ENCODE results near the gene ZNF503.

The ZNF503 gene

GRCh38 chr10:75396631-75397495 lies 4.7 kb downstream of the ZNF503 start:
- no peak for TF ChIP-seq ZFX (IDR thresholded peaks at IDR 0.05; ENCODE audit: borderline replicate concordance)
- TF ChIP-seq, protein P1, sequence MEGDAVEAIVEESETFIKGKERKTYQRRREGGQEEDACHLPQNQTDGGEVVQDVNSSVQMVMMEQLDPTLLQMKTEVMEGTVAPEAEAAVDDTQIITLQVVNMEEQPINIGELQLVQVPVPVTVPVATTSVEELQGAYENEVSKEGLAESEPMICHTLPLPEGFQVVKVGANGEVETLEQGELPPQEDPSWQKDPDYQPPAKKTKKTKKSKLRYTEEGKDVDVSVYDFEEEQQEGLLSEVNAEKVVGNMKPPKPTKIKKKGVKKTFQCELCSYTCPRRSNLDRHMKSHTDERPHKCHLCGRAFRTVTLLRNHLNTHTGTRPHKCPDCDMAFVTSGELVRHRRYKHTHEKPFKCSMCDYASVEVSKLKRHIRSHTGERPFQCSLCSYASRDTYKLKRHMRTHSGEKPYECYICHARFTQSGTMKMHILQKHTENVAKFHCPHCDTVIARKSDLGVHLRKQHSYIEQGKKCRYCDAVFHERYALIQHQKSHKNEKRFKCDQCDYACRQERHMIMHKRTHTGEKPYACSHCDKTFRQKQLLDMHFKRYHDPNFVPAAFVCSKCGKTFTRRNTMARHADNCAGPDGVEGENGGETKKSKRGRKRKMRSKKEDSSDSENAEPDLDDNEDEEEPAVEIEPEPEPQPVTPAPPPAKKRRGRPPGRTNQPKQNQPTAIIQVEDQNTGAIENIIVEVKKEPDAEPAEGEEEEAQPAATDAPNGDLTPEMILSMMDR (IDR thresholded peaks at IDR 0.05) = no peak

GRCh38 chr10:75395932-75396630 lies 5.5 kb downstream of the ZNF503 start:
- H3K27ac ChIP-seq = peak overlapping the region; percentile 100
- TF ChIP-seq, protein P1 (IDR thresholded peaks at IDR 0.05) = no peak
- no peak for TF ChIP-seq ZFX (IDR thresholded peaks at IDR 0.05; ENCODE audit: borderline replicate concordance)

More at GRCh38 chr10:75396631-75397495, 4.7 kb downstream of the ZNF503 start:
- peak overlapping the region; percentile 100 for H3K27ac ChIP-seq

DNA sequence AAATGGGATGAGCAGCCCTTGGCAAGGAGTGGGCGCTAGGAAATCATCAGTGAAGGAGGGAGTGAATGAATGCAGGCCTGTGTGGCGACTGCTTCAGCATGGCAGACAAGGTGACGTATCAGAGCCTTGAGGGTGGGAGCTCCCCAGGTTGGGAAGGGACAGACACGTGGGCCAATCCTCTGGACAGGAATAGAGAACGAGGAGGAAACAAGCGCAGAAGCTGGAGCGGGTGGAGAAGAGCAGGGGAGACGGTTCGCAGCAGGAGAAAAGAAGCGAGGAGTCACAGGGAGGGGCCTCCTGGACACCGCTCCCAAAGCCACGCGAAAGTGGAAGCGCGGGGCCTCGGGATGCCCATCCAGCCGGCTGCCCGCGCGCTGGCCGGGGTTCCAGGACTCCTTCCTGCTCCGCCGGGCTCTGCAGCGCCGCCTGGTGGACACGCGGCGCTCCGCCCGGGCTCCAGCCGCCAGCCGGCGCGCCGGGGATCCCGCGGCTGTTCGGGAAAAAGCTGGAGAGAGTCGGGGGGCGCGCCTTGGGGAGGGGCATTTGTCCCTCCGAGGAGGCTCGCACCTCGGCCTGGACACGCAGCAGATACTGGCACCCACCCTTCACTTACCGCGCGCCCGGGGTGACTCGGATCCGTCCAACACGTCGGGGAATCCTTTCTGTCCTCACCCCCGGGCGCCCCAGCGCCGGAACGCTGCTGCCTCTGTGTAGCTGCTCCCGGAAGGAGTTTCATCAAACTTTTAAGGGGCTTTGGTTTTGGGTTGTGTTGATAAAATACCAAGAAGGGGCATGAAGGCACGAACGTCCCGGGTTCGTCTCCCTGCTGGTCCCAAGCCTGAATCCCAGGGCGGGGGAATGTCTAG lies 6.3 kb downstream of the ZNF503 start:
- peak overlapping the region; percentile 100 for H3K27ac ChIP-seq
- no peak for TF ChIP-seq ZFX (IDR thresholded peaks at IDR 0.05; ENCODE audit: borderline replicate concordance)
- TF ChIP-seq, protein P1 (IDR thresholded peaks at IDR 0.05) = peak; percentile 98

DNA sequence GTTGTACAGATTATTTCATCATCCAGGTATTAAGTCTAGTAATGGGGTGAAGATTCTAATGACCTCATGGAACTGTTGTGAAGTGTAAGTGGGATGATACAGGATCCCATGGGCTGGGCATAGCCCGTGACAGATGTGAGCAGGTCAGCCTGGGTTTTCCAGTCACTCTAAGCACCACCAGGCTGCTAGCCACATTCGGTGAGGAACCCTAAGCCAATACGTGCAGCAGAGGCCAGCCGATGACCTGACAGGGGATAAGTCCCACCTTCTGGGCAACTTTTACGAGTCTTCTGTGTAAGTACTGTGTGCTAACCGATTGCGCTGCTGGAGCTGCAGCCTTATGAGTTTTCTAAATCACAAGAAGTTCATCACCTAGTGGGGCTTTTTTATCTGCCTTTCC lies 7.3 kb downstream of the ZNF503 start:
- TF ChIP-seq, protein P1 (IDR thresholded peaks at IDR 0.05) = no peak
- no peak for TF ChIP-seq ZFX (IDR thresholded peaks at IDR 0.05; ENCODE audit: borderline replicate concordance)
- H3K27ac ChIP-seq = no peak overlapping the region

- no peak overlapping the region for H3K27ac ChIP-seq
- TF ChIP-seq, protein P1 (IDR thresholded peaks at IDR 0.05) = no peak
- no peak for TF ChIP-seq ZFX (IDR thresholded peaks at IDR 0.05; ENCODE audit: borderline replicate concordance)
These were observed 8.8 kb downstream of the ZNF503 start for GRCh38 chr10:75392744-75393143.

GRCh38 chr10:75392271-75392670 lies 9.3 kb downstream of the ZNF503 start:
- no peak overlapping the region for H3K27ac ChIP-seq
- TF ChIP-seq, protein P1 (IDR thresholded peaks at IDR 0.05) = no peak
- TF ChIP-seq ZFX (IDR thresholded peaks at IDR 0.05; ENCODE audit: borderline replicate concordance) = no peak

Data from 22Rv1 (cell line).